ENCODE results near the gene PDE1C. TPM values are rescaled to one million over a fixed set of nuclear protein-coding genes. Genes with fewer than 3 reads are reported as not detected.

The PDE1C gene
- total RNA-seq, 1 donor from 2014 or later = 15.5 TPM

DNA sequence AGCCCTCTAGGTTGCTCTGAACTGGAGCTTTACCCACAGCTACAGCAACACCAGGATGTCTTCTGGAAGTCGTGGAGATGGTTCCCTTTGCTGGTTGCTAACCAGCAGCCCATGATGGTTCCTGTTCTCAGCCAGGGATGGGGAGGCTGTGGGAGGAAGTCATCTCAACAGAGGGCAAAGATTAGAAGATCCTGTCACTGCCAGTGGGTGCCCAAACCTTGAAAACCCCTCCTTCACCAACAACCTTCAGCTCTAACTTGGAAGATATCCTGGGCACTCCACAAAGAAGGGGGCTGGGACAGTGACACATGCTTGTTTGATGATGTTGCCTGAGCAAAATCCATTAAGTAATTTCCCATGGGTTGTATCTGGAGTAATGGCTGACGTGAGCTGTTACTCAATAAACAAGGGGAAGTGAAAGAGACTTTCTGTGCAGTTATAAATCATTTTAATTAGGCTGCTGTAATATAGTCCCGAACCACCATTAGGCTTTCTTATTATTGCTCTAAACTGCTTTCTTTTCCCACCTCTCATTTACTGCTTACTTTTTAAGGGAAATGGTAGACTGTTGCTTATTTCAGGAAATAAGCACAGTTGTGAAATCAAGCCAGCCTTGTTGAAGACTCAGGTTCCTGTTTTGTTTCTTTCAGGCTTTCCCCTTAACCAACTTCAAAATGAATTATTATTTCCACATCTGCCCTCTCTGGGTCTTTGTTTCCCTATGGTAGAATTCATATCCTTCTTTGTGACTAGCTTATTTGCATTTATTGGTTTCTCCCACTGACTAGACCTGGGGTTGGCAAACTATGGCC lies 258.4 kb downstream of the PDE1C start:
- intact Hi-C loops (cut with DNase I) = no loop called here
- Histone ChIP-seq H3K27me3 (ENCODE audit: low read depth) (no peaks in the 10 kb centered on the region), H3K9me3 (no peaks in the 10 kb centered on the region), H3K27ac (peak overlapping the region; percentile 48), H3K4me3 (no peak overlapping the region), H3K36me3 (no peaks in the 10 kb centered on the region), H3K4me1 (peaks cover 4% of the 10 kb centered on the region)
- peak; percentile 70 to 77 for ATAC-seq
- DNase-seq = peak; percentile 42
- TF ChIP-seq, protein P1, sequence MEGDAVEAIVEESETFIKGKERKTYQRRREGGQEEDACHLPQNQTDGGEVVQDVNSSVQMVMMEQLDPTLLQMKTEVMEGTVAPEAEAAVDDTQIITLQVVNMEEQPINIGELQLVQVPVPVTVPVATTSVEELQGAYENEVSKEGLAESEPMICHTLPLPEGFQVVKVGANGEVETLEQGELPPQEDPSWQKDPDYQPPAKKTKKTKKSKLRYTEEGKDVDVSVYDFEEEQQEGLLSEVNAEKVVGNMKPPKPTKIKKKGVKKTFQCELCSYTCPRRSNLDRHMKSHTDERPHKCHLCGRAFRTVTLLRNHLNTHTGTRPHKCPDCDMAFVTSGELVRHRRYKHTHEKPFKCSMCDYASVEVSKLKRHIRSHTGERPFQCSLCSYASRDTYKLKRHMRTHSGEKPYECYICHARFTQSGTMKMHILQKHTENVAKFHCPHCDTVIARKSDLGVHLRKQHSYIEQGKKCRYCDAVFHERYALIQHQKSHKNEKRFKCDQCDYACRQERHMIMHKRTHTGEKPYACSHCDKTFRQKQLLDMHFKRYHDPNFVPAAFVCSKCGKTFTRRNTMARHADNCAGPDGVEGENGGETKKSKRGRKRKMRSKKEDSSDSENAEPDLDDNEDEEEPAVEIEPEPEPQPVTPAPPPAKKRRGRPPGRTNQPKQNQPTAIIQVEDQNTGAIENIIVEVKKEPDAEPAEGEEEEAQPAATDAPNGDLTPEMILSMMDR (IDR thresholded peaks at IDR 0.05) = no peak

DNA sequence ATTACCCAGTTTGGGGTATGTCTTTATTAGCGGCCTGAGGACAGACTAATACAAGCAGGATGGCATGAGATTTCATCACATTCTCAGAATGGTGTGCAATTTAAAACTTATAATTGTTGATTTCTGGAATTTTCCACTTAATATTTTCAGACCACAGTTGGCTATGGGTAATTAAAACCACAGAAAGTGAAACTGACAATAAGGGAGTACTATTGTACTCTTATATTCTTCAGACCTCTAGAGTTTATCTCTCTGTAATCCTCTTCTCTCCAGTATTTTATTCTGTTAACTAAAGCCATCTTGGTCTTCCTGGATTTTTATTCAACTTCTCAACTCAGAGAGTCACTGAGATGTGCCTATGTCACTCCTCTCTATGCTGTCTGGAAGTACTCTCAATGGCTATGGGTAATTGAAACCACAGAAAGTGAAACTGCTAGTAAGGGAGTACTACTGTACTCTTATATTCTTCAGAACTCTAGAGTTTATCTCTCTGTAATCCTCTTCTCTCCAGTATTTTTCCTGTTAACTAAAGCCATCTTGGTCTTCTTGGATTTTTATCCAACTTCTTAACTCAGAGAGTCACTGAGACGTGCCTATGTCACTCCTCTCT lies 264.9 kb downstream of the PDE1C start:
- Histone ChIP-seq H3K4me3 (no peak overlapping the region), H3K27me3 (ENCODE audit: low read depth) (no peaks in the 10 kb centered on the region), H3K27ac (no peak overlapping the region), H3K9me3 (no peaks in the 10 kb centered on the region), H3K36me3 (no peaks in the 10 kb centered on the region), H3K4me1 (no peaks in the 10 kb centered on the region)
- intact Hi-C loops (cut with DNase I) = no loop called here
- no peak for DNase-seq
- TF ChIP-seq, protein P1 (IDR thresholded peaks at IDR 0.05) = no peak
- ATAC-seq = no peak

DNA sequence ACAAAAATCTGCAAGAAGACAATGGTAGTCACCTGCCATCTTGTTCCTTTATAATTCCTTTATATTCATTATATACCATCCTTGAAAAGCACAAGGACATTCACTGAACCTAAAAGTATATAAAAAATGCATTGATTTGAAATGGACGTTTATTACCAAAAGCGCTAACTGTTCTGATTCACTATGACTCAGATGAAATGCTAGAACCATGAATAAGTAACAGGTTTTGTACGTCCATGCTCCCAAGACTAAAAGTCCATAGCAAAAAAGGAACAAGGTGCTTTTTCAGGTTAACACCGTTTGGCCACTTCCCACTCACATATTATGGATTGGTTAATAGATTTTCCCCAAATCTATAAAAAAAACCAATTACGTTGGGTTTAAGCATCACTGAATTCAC lies 273.8 kb downstream of the PDE1C start:
- Histone ChIP-seq H3K9me3 (no peaks in the 10 kb centered on the region), H3K27ac (no peak overlapping the region), H3K4me1 (no peaks in the 10 kb centered on the region), H3K36me3 (no peaks in the 10 kb centered on the region), H3K4me3 (no peak overlapping the region), H3K27me3 (ENCODE audit: low read depth) (no peaks in the 10 kb centered on the region)
- DNase-seq = no peak
- intact Hi-C loops (cut with DNase I) = no loop called here
- TF ChIP-seq, protein P1 (IDR thresholded peaks at IDR 0.05) = no peak
- ATAC-seq = no peak

DNA sequence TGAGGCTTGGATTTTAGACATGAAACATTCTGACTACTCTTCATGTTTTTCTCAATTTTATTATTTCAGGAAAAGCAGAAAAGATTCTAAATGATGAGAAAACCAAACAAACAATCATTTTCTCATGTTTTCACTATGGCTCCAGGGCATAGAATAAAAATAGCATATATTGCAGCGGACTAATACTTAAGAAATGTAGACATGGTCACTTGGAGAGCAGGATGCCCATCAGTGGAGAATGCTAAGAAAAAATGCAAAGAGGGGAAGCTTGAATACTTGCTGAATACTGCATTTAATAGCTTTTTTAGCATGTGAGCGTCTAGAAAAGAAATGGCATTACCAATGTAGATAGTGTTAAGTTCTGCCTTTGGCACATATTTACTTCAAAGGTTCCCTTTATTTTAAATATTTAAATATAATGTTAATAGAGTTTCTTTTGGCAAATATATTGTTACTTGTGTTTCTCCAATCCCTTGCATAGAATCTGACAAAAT lies 275.3 kb downstream of the PDE1C start:
- TF ChIP-seq, protein P1 (IDR thresholded peaks at IDR 0.05) = no peak
- H3K36me3 ChIP-seq = no peaks in the 10 kb centered on the region
- no peaks in the 10 kb centered on the region for H3K4me1 ChIP-seq
- ATAC-seq (no peak), DNase-seq (no peak)
- intact Hi-C loops (cut with DNase I) = no loop called here
- no peaks in the 10 kb centered on the region for H3K9me3 ChIP-seq
- no peak overlapping the region for H3K4me3 ChIP-seq
- no peaks in the 10 kb centered on the region for H3K27me3 ChIP-seq (ENCODE audit: low read depth)
- no peak overlapping the region for H3K27ac ChIP-seq

DNA sequence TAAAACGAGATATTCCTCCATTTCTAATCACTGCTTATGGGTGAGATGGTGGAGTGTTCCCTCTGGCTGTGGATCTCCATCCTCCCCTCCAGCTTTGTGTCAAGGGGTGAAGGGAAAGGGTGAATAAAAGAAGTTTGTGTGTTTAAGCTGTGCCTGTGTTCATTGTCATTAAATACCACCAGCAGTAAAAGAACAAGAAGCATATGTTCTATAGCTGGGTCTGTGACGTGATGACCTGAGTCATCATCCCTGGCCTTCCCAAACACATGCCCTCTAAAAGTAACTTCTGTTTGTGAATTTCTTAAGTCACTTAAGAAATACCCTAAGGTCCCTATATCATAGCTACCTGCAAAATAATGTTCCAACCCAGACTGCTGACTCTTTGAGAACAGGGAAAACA lies 278.3 kb downstream of the PDE1C start:
- Histone ChIP-seq H3K27ac (no peak overlapping the region), H3K4me3 (no peak overlapping the region), H3K4me1 (no peaks in the 10 kb centered on the region), H3K36me3 (no peaks in the 10 kb centered on the region), H3K27me3 (ENCODE audit: low read depth) (no peaks in the 10 kb centered on the region), H3K9me3 (no peaks in the 10 kb centered on the region)
- ATAC-seq (no peak), DNase-seq (no peak)
- intact Hi-C loops (cut with DNase I) = no loop called here
- TF ChIP-seq, protein P1 (IDR thresholded peaks at IDR 0.05) = no peak

Measured in lower lobe of right lung (tissue), 2 donors.